ENCODE results near the gene SYT1.
"Not testable (repeated sequence)": the region's sequence is repeated elsewhere in the genome, so short reads cannot be mapped to it uniquely, and the experiment has no call there.

Gene SYT1

GRCh38 chr12:79415321-79415720, 550.7 kb downstream of the SYT1 start:
- DNase-seq = no peak

DNA sequence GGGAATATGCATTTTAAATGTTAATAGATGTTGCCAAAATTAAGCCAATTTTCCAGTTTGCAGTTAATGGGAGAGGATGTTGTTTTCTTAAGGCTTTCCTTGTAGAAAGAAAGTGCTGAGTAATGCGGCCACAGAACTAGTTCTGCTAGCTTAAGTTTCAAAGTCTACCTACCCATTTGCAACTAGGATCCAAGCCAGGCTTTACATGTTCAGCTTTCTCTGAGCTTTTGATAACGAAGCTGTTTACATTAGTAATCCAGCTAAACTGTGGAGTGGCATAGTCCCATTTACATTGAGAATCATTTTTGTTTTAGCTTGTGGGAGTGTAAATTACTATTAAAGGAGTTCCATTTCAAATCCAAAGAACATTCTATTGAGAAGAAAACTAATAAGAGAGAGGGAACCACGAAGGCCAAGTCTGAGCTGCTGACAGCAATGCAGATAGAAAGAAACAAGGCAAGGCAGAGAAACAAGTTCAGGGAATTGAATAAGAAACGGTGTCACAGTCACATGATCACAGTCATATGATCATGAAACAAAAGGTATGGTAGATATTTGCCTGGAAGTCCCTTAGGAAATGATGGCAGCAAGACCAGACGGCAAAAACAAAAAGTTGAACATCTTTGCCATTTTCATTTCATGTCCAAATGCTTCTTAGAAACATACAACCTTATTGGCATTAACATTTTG, 551.3 kb downstream of the SYT1 start:
- no peak for DNase-seq

- peak in 1 of 2 experiments; percentile 25 for DNase-seq
These were observed 555.6 kb downstream of the SYT1 start for GRCh38 chr12:79420146-79420618.

DNA sequence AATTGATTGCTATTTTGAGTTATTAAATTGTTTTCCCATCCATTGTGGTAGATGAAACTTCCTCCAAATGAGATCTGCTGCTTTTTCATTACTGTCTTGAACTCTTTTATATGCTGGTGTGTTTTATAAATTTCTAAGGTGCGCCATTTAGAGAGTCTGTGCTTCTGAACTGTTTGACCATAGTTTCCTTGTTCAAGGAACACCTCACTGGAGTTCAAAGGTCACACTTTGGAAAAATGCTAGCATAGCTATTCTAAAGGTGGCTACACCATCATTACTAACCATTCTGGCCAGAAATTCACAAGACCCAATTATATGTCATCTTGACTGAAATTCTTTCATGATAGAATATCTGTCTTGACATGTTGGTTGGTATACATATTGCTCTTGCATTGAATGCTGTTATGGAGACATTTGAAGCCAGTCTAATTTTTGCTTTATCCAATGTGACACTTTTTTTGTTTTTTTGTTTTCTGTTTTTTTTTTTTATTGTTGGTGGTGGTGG, 556.7 kb downstream of the SYT1 start:
- no peak for DNase-seq

- no peak for DNase-seq
These were observed 557.7 kb downstream of the SYT1 start for GRCh38 chr12:79422060-79422812.

DNA sequence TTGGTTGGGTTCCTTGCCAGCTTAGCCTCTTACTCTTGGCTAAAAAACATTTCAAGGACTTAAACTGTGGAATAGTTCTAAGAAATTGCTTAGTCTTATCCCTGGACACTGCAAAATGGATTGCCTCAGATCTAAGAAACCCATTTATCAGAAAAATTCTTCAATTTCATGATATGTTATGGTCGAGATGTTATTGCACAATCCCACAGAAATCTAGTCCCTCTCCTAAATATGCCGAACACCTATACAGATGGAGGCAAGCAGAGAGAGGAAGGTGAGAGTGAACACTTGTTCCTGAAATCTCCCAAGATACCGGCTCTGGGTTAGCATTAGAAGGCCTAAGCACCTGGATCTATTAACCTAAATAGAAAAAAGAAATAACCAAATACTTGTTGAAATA, 559.0 kb downstream of the SYT1 start:
- DNase-seq = no peak

DNA sequence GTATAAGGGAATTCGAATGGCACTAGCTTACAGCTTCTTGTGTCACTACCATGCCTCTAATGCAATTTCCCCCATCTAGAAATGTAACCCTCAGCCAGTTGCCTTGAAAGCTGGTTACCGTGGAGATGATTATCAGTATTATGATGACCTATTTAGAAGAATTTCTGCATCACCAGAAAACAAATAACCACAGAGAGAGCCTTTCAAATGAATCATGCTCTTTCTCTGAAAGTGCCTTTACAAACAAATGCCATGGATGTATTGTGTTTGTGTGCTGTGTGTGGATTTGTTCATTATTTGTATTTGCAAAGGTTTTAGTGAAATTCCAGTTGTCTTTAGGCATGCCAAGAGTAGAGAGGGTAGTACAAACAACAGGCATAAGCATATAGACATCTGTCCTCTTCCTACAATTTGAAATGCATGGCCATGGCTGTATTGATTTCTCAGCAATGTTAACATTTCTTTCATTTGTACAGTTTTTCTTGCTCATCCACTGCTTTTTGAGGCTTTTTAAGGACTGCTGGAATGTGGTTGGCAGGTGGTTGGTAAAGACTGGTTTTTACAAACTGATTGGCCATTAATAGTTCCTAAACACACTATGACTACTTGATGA, 559.6 kb downstream of the SYT1 start:
- DNase-seq = no peak

- DNase-seq = no peak
These were observed 561.5 kb downstream of the SYT1 start for GRCh38 chr12:79426121-79426520.

DNA sequence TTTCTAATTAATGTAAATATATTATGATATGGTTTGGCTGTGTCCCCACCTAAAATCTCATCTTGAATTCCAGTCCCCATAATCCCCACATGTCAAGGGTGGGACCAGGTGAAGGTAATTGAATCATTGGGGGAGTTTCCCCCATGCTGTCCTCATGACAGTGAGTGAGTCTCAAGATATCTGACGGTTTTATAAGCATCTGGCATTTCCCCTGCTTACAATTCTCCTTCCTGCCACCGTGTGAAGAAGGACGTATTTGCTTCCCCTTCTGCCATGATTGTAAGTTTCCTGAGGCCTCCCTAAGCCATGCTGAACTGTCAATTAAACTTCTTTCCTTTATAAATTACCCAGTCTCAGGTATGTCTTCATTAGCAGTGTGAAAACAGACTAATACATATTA, 562.2 kb downstream of the SYT1 start:
- not testable (repeated sequence) for DNase-seq

DNA sequence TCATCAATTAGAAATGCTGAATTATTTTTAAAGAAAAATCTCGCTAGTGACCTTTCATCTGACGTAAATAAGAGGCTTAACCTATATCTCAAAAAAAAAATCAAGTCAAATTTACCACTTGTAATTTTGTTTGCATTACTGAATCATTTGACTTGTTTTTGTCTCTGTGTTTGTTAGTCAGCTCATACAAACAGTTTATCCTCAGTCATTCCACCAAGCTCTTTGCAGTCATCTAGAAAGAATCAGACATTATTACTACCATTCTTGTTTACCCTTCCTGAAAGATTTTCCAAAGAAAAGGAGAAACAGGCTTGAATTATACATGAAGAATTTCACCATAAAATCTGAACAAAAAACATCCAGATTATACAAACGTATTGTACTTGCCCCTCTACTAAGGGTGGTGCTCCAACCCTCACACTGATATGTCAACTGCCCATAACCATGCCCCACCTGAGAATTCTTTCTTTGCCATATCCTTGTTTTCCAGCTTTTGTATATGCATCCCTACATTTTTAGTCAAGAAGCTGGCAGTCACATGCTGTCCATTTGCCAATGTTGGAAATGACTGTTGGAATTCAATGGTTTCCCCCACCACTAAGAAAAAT, 569.0 kb downstream of the SYT1 start:
- DNase-seq = no peak

DNA sequence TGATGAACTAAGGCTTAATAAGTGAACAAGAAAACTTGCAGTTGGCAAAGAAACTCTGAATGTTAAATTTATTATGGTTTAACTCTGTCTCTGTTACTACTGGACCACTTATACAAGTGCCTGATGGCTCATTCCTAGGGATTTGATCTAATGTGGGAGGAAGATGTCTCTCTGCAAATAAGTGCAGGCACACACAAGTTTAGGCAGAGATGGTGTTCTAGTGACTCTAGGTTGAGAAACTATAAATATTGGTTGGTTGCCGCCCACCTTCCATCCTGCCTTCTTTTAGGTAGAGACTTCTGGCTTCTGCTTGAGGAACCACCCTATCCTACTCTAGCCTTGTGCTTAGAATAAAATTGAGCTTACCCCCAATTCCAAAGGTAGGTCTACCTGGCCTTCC, 570.0 kb downstream of the SYT1 start:
- no peak for DNase-seq

- no peak for DNase-seq
These were observed 571.2 kb downstream of the SYT1 start for GRCh38 chr12:79435742-79436141.

GRCh38 chr12:79438480-79439174, 574.1 kb downstream of the SYT1 start:
- DNase-seq = no peak

DNA sequence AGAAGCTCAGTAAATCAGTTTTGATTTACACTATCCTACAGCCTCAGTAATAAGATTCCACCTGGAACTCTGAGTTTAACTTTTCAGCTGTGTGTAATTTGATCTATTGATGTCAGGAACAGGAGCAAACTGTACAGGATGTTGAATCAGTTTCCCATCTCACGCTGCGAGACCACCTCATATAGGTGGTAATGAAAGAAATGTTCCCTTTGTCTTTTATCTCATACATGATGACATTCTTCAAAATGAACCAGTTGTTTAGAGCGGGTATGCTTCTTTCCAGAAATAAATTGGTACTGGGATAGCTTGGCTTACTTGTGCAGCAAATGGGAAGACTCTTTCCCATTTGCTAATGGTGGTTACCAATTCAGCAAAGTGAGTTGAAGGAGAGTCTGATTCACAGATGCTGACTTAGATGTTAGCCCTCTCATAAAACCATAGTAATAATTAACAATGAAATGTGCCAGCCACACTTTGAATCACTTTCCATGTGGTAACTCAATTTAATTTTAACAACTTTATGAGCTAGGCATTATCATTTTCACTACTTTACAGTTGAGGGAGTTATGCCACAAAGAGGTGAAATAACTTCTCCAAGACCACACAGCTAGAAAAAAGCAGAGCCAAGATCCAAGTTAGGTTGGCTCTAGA, 574.7 kb downstream of the SYT1 start:
- DNase-seq = no peak

DNA sequence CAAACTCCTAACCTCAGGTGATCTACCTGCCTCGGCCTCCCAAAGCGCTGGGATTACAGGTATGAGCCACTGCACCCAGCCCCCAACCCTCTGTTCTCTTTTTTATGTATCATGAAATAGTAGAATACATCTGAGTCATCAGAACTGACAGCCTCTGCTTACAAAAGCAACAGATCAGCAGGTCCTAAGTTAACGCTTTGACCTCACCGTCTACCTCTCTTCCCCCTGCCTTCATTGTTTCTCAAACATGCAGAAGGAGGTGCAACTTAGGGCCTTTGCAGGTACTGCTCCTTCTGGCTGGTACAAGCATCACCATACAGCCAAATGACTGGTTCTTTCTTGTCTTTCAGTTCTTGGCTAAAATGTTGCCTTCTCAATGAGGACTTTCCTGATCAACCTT, 577.0 kb downstream of the SYT1 start:
- no peak for DNase-seq

DNA sequence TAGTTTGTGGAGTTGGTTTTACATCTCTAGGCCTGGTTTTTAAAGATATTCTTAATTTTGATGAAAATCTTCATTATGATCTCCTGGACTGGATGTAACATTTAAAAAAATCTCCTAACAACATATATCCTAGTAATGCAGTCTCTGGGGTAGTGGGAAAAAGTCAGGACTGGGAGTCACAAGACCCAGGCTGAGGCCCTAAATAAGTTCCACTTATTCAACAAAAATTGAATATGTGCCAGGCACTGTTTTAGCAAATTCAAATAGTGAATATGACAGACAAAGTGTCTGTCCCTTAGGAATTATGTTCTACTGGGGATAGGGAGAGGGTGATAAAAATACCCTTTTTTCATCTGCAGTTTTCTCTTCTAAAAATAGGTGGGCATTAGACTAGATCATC, 577.8 kb downstream of the SYT1 start:
- no peak for DNase-seq

- DNase-seq = no peak
These were observed 579.5 kb downstream of the SYT1 start for GRCh38 chr12:79444089-79444488.

DNA sequence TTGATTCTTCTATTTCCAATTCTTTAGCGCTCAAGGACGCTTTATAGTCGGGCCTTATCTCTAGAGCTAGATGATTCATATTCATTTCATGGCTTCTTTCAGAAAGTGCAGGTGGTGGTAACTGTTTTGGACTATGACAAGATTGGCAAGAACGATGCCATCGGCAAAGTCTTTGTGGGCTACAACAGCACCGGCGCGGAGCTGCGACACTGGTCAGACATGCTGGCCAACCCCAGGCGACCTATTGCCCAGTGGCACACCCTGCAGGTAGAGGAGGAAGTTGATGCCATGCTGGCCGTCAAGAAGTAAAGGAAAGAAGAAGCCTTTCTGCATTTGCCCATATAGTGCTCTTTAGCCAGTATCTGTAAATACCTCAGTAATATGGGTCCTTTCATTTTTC, 584.2 kb downstream of the SYT1 start:
- DNase-seq = no peak

GRCh38 chr12:79451365-79451764, 586.8 kb downstream of the SYT1 start:
- no peak for DNase-seq

DNA sequence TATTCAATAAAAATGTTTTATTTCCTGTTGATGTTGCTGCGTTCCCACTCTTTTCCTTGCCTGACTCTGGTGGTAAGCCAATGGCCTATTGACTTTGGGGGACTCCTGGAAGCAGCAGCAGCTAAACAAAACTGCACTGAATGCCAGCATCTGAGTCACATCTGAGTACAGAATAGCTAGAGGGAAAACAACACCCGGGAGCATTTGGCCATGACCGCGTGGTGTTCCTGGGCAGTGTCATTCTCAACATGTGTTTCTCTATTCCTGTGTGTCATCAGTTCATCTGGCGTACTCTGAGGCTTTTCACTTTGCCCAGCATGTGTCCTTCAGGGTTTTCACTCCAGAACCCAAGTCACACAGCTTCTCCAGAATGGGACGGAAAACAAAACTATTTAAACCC, 587.4 kb downstream of the SYT1 start:
- DNase-seq = no peak

DNA sequence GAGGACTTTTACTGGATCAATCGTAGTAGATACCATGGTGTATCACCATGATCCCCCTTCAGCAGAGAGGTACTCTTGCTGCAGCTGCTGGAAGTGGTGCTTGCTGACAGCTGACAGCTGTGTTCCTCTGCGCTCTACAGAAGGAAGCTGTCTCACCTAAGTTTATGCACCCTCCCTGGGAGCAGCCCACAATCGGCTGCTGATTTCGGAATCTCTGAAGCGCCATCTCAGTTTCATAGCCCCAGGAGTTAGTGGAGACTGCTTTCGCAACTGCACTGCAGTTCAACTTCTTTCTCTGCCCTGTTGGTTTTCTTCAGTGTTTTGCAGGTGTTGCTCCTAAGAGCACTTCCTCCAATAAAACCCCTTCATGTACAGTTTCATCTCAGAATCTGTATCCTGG, 588.3 kb downstream of the SYT1 start:
- DNase-seq = no peak

- DNase-seq = no peak
These were observed 589.2 kb downstream of the SYT1 start for GRCh38 chr12:79453820-79454219.

All from NCI-H524 (cell line).